GM10266 (cell line): ENCODE results near the gene ANKLE2.

Source experiments
- DNase-seq: peaks from one replicate; pipeline ENCODE4 v3.0.0; 2012; ENCODE audit errors: extremely low spot score
- TF ChIP-seq, protein P1 (sequence below): IDR thresholded peaks from 2 replicates; pipeline ENCODE4 v1.5.1; 2012; ENCODE audit warnings: mild to moderate bottlenecking, low read depth; ENCODE audit not compliant: control insufficient read depth, insufficient read depth; ENCODE audit errors: missing control alignments

The ANKLE2 gene

DNA sequence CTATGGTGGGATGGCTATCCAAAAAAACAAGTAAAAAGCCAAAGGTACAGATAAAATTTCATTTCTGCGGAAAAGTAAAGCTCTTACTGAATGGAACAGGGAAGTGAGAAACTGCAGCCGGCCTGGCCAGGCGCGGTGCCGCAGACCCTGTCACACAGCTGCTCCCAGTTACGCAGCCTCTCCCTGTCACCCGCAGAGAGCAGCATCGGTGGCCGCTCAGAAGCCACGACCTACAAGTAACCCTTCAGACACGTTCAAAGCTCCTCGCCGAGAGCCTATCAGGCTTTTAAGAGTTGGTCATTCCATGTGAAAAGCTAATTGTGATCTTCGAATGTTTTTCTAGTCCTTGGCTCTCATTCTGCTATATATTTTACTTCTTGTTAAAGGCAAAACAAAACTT lies 11.0 kb upstream of the ANKLE2 start:
- DNase-seq, result peak; percentile 85
- TF ChIP-seq, protein P1, sequence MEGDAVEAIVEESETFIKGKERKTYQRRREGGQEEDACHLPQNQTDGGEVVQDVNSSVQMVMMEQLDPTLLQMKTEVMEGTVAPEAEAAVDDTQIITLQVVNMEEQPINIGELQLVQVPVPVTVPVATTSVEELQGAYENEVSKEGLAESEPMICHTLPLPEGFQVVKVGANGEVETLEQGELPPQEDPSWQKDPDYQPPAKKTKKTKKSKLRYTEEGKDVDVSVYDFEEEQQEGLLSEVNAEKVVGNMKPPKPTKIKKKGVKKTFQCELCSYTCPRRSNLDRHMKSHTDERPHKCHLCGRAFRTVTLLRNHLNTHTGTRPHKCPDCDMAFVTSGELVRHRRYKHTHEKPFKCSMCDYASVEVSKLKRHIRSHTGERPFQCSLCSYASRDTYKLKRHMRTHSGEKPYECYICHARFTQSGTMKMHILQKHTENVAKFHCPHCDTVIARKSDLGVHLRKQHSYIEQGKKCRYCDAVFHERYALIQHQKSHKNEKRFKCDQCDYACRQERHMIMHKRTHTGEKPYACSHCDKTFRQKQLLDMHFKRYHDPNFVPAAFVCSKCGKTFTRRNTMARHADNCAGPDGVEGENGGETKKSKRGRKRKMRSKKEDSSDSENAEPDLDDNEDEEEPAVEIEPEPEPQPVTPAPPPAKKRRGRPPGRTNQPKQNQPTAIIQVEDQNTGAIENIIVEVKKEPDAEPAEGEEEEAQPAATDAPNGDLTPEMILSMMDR, result no peak

DNA sequence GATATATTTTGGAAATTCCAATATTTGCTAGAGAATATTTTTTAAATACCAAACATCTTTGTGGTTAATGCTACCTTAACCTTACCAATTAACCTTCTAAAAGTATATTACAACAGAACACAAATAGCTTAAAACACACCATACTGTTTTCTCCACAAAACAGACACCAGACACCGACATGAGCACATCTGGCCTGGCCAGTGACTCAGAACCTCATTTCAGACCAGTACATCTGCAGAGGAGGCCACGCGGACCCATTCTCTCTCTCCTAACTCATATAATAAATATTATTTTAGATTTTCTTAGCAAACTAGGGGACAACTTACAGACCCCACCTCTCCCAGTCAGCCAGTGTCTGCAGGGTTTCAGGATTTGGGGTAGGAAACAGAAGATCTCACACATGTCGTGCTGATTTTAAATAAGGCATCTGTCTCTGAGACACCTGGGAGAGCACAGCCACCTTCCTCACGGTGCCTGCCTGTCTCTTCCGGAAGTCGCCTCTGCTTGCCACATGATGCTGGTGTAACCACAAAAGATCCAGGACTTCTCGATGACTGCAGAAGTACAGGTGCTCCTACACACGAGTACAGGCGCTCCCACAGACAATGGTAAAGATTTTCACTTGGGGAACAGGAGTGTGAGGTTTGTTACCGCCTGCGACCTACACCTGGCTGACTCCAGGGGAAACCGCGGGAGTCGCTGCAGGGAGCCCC lies 9.7 kb upstream of the ANKLE2 start:
- TF ChIP-seq, protein P1, result no peak
- peak; percentile 64 for DNase-seq

DNA sequence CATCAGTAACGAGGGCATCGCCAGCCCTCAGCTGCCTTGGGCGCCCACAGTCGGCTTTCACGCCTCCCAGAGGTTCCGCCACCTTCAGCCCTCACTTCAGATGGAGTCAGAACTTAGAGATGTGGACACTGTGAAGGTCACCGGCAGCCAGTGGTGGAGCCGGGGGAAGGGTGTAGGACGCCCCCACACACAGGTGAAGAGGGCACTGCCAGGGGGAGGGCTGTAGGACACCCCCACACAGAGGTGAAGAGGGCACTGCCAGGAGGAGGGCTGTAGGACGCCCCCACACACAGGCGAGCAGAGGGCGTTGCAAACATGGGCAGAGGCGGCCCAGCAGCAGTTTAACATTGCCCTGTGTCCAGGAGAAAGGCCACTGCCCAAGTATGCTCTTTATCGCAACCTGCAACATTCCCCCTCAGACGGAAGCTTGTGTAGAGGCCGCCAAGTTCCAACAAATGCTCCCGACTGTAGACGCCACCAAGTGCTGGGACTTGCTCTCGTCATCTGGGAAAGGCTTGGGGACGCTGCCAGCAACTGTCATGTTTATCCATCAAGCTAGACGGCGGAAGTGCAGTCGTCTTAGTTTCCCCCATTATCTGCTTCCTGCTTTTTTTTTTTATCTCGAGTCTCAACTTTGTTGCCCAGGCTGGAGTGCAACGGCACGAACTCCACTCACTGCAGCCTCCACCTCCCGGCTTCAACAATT lies 4.9 kb upstream of the ANKLE2 start:
- DNase-seq, result no peak
- TF ChIP-seq, protein P1, result no peak

DNA sequence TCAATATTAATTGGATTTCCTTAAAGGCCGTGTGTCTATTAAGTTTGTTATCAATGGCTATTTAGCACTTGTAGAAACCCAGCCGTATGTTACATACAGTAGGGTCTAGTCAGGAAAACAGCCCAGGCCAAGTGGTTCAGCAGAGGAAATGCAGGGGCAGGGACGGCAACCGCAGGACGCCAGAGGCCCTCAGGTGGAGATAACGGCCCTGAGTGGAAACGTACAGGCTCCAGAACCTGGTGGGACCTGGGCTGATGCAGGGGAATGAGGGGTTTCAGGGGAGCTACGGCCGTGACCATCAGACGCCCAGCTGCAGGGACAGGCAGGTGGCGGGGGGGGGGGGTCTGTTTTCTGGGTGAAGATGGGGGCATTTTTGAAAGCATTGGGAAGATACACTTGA lies 3.7 kb upstream of the ANKLE2 start:
- no peak for DNase-seq
- TF ChIP-seq, protein P1, result no peak

DNA sequence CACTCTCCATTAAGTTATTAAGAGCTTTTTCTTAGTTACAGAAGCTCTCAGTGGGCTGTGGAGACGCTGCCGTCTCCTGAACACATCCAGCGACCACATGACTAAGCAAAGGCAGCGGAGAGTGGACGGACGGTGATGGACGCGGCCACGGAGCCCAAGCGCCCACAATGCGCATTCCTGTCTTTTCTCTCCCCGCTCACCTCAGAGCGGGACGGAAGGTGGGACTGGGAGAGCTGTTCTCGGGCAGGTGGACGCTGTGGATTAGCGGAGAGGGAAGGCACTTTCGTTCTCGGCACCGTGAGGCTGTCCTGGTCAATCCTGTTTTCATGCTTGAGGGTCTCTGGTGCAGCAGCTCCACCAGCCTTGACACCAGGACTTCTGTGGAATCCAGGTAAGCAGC lies 2.6 kb upstream of the ANKLE2 start:
- TF ChIP-seq, protein P1, result no peak
- DNase-seq, result no peak

DNA sequence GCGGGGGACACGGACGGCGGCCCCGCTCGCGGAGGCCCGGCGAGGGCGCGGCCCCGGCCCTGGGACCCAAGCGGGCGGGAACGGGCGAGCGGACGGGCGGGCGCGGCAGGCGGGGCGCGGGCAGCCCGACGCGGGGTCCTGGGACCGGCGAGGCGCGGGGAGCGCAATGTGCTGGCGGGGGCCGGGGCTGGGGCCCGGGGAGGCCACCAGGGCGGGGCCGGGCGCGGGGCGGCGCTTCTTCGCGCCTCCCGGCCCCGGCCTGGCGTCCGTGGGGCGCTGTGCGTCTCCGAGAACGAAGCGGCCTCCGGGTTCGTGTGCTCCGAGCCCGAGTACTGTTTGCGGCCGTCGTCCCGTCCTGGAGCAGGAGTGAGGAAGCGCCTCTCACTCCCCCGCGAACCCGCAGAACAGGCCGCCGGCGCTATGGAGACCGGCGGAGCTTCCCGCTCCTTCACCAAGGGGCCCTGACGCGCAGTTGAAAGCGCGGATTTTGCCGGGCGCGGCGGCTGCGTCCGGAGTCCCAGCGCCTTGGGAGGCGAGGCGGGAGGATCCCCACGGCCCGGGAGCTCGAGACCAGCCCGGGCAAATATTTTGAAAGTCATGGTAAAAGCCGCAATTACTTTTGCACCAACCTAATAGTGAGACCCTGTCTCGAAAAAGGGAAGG lies 420 bp upstream of the ANKLE2 start:
- DNase-seq, result peak; percentile 99
- TF ChIP-seq, protein P1, result peak; percentile 36
